ENCODE results near the gene TMEM175. TPM values are rescaled to one million over a fixed set of nuclear protein-coding genes. Genes with fewer than 3 reads are reported as not detected.

TMEM175 gene
- total RNA-seq = 12.8 and 16.7 TPM in 2 replicates

GRCh38 chr4:931960-932712 is at the start of gene TMEM175, which contains the start of gene GAK:
TMEM175 (plus strand) TSS chr4:932460; CDS start chr4:947740, 15,280 bp downstream.
GAK (minus strand) TSS chr4:932316; CDS start chr4:932187, 129 bp downstream.

DNA sequence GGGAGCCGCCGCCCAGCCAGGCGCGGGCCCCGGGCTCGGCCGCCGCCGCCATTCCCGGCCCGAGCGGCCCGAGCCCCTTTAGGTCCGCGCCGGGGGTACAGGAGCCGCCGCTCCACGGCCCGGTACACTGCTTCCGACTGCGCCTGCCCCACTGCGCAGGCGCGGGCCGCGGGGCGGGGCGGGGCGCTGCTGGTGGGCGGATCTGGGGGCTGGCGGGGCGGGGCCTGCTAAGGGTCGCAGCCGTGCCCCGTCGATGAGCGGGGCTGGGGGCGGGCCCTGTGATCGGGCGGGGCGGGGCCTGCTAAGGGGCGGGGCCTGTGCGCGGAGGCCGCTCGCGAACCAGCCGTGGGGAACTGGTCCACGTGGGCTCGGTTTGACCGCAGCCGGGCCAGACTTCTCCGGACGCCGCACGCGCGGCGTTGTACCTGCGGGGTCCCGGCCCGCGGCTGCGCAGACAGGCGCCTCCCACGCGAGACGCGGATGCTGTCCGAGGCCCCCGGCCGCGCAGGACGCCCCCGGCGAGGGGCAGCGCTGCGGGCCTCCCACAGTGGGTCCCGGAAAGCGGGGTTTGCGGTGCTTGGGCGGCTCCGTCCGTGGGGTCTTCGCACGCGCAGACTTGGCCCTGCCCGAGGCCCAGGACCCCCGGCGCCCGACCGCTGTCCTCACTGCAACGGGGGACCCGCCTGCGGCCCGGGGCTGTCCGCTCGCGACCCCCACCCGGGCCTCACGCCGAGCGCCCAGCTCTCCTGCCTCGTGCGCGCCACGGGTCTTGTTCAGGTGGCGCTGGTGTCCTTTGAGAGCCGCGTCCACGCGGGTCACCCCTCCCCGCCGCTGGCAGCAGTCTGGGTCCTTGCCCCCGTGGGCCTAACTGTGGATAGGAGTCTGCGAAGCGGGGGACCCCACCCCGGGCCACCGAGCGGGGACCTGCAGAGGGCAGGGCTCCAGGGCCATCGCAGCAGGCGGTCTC is 41.5 kb downstream of the TMEM175 start, which contains the start of gene DGKQ:
DGKQ (minus strand) TSS at position 139 of the 967 bp plus-strand sequence; CDS start at position 52, 87 bp downstream.

GRCh38 chr4:986879-987623 is 54.8 kb downstream of the TMEM175 start, which contains the start of gene IDUA:
IDUA (plus strand) TSS chr4:987044; CDS start chr4:987085, 41 bp downstream.

DNA sequence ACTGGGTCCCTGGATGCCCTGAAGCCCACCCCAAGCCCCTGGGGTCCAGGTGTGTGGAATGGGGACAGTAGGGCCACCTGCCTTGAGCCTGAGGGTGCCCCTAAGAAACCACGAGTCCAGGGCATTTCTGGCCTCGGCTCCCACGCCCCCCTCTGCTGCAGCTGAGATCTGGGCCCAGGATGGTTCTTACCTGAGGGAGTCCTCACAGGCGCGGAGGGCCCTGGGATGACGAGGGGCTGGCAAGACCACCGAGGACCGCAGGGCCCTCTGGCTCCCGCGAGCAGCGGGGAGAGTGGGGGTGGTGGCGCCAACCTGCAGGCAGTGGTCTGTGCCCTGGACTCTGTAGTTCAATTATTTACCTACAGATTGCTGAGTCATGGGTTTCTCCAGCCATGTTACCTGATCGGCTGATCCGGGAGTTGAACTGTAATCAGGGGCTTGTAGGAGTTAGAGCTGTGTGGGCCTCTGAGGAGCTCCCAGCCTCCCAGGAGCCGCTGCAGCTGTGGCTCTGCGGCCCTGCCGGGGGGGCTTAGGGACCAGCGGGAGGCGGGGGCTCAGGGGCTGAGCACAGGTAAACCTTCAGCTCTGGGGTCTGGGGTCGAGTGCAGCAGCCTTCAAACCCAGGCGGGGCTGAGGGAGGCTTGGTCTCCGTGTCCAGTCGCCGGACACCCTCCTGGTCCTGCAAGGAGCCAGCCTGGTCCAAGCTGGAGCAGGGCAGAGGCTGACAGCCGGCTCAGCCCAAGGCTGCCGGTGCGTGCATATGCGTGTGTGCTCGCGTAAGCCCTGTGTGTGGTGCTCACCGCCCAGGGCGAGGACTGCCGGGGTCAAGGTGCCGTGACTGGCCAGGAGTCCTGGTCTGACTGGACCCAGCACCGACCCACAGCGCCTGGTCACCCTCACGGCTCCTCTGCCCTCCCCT is 61.1 kb downstream of the TMEM175 start, which contains the start of gene SLC26A1:
SLC26A1 (minus strand) TSS at position 294 of the 919 bp plus-strand sequence. CDS start 1,701 bp downstream, outside the sequence.

Other genes with a start within 250 kb of the TMEM175 start
- gene SLC49A3, start 243.3 kb upstream of the TMEM175 start, total RNA-seq = 7.9 and 9.4 TPM in 2 replicates
- gene PCGF3, start 226.6 kb upstream of the TMEM175 start, total RNA-seq = 39.5 and 41.2 TPM in 2 replicates
- gene CPLX1, start 106.3 kb upstream of the TMEM175 start, total RNA-seq = 0.20 TPM in 2 replicates
- gene GAK, start 144 bp upstream of the TMEM175 start, total RNA-seq = 146 and 159 TPM in 2 replicates
- gene DGKQ, start 41.1 kb downstream of the TMEM175 start, total RNA-seq = 12.4 and 16.3 TPM in 2 replicates
- gene IDUA, start 54.6 kb downstream of the TMEM175 start, total RNA-seq = 2.4 and 4.1 TPM in 2 replicates
- gene SLC26A1, start 60.9 kb downstream of the TMEM175 start, total RNA-seq = 0.33 TPM in 1 of 2 replicates, not detected in the other
- 12.3 and 13.1 TPM in 2 replicates for gene FGFRL1, start 79.2 kb downstream of the TMEM175 start, total RNA-seq
- gene RNF212, start 181.1 kb downstream of the TMEM175 start, total RNA-seq = 0.20 TPM in 1 of 2 replicates, not detected in the other
- gene SPON2, start 240.1 kb downstream of the TMEM175 start, total RNA-seq = 0.94 and 1.5 TPM in 2 replicates

Measured in mammary microvascular endothelial cell (primary cell).